Activated naive CD8-positive, alpha-beta T cell (primary cell): ENCODE data around the gene SEMA4C.

Source experiments
- H3K27ac Mint-ChIP-seq: one replicate; pipeline ENCODE4 v1.8.0; 2021; ENCODE audit warnings: mixed read lengths
- H3K27me3 Mint-ChIP-seq: one replicate; pipeline ENCODE4 v1.8.0; 2021; ENCODE audit warnings: mixed read lengths
- H3K36me3 Mint-ChIP-seq: one replicate; pipeline ENCODE4 v1.8.0; 2021; ENCODE audit warnings: mixed read lengths
- H3K4me1 Mint-ChIP-seq: one replicate; pipeline ENCODE4 v1.8.0; 2021; ENCODE audit warnings: low read depth, mixed read lengths
- H3K4me3 Mint-ChIP-seq: one replicate; pipeline ENCODE4 v1.8.0; 2021; ENCODE audit warnings: mild to moderate bottlenecking, mixed read lengths
- H3K9me3 Mint-ChIP-seq: one replicate; pipeline ENCODE4 v1.8.0; 2021; ENCODE audit warnings: low read depth, mixed read lengths

SEMA4C gene

DNA sequence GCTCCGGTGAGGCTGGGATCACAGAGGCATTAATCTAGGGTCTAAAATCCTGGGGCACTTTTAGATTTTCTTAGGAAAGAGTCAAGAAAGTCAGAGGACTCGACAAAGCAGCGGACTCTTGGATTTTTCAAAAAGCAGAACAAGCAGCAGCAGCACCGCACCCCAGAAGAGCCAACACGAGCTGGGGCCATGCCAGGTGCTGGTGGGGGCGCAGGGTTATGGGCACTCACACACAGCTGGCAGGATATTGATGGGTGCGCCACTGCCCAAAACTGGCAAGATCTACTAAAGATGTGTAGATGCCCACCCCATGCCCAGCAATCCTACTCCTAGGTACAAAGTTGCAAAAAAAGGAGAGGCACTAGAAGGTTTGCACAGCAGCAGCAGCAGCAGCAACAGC, 33.9 kb upstream of the SEMA4C start:
- Mint-ChIP-seq H3K27ac (no peak overlapping the region), H3K27me3 (no peaks in the 10 kb centered on the region), H3K4me3 (no peak overlapping the region), H3K36me3 (no peaks in the 10 kb centered on the region), H3K4me1 (peaks cover 6% of the 10 kb centered on the region), H3K9me3 (no peaks in the 10 kb centered on the region)

DNA sequence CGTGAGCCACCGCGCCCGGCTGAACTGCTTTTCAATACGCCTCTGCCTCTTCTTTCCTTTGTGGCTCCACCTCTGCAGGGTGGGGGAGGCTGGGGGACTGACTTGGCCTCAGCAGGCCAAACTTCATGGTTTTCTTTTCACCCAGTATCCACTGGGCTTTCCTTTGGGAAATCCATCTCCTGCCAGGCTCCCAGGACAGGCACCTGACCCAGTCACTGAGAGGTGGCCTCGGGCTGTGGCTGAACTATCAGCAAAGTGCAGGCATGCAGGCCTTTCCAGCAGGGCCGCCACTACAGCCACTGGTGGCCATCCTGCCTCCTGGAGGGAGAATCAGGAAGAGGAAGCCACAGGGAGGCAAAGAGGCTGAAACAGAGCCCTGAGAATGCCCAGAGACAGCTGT, 33.4 kb upstream of the SEMA4C start:
- Mint-ChIP-seq H3K9me3 (no peaks in the 10 kb centered on the region), H3K4me3 (no peak overlapping the region), H3K27me3 (no peaks in the 10 kb centered on the region), H3K4me1 (peaks cover 9% of the 10 kb centered on the region), H3K36me3 (no peaks in the 10 kb centered on the region), H3K27ac (no peak overlapping the region)

DNA sequence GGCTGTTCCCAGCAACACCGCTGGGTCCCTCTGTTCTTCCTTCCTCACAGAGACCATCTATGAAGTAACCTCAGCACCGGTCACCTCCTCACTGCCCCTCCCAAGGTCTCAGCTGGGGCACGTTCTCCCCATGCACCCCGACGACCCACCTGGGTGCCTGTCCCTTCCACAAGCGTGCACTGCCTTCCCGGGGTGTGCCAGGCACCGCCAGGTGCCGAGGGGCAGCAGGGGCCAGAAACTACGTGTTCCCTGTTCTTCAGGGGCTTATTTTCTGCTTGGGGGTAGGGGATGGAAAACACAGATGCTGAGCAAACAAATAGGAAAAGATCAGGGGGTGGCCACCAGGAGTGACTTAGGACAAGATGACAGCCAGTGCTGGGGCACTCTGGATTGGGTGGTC, 30.4 kb upstream of the SEMA4C start:
- no peaks in the 10 kb centered on the region for H3K36me3 Mint-ChIP-seq
- peaks cover 34% of the 10 kb centered on the region for H3K4me1 Mint-ChIP-seq
- H3K9me3 Mint-ChIP-seq, result no peaks in the 10 kb centered on the region
- no peak overlapping the region for H3K4me3 Mint-ChIP-seq
- H3K27me3 Mint-ChIP-seq, result no peaks in the 10 kb centered on the region
- no peak overlapping the region for H3K27ac Mint-ChIP-seq

DNA sequence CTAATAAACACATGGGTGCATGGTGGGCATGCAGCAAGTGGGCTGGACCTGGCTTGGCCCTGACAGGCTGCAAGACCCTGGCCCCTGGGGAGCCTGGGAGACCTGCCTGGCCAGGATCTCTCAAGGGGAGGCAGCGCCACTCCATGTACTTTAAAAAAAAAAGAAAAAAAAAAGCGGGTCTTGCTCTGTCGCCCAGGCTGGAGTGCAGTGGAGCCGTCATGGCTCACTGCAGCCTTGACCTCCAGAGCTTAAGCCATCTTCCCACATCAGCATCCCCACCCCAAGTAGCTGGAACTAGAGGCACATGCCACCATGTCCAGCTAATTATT, 29.5 kb upstream of the SEMA4C start:
- H3K27me3 Mint-ChIP-seq, result no peaks in the 10 kb centered on the region
- no peak overlapping the region for H3K4me3 Mint-ChIP-seq
- no peak overlapping the region for H3K27ac Mint-ChIP-seq
- H3K9me3 Mint-ChIP-seq, result no peaks in the 10 kb centered on the region
- H3K36me3 Mint-ChIP-seq, result no peaks in the 10 kb centered on the region
- peaks cover 38% of the 10 kb centered on the region for H3K4me1 Mint-ChIP-seq

DNA sequence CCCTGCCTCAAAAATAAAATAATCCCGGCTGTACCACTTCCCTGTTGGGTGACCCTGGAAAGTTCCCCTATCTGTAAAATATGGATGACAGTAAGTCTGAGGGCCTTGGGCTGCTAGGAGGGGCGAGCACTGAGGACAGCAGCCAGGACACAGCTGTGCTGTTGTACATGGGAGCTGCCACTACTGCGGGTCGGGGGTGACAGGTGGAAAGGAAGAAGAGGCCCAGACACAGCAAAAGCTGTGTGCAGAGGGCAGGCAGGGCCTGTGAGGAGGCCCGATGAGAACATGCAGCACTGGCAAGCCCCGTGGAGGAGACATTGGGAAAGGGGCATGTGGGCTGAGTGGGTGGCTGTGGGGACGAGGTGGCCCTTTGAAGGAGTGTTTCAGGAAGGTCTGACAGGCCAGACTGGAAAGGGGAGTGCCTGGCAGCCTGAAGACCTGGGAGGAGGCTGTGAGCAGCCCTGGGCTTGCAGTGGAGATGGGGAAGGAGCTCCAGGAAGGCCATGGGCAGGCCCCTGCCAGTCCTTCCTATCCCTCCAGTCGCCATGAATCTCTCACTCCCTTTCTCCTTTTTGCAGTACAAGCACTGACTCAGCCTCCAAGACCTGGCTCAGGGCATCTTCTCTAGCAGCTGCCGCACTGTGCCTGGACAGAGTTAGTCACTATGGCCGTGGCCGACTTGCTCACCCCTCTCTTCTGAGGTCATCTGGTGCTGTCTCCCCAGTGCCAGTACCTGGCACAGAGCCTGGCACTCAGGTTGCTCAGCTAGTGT, 28.9 kb upstream of the SEMA4C start:
- H3K36me3 Mint-ChIP-seq, result no peaks in the 10 kb centered on the region
- peaks cover 34% of the 10 kb centered on the region for H3K4me1 Mint-ChIP-seq
- no peaks in the 10 kb centered on the region for H3K27me3 Mint-ChIP-seq
- no peak overlapping the region for H3K4me3 Mint-ChIP-seq
- no peaks in the 10 kb centered on the region for H3K9me3 Mint-ChIP-seq
- H3K27ac Mint-ChIP-seq, result no peak overlapping the region

DNA sequence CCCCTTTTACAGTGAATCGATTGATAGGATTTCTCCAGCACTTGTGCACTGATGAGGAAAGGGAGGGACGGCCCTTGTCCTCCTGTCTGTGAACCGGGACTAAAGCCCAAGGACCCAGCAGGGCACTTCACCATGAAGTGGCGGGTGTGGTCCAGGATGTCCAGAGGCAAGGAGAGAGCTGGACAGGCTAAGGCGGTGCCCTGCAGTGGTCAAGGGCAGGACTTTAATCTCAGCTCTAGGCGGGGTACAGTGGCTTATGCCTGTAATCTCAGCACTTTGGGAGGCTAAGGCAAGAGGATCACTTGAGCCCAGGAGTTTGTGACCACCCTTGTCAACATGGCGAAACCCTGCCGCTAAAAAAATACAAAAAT, 28.2 kb upstream of the SEMA4C start:
- Mint-ChIP-seq H3K36me3 (no peaks in the 10 kb centered on the region), H3K4me3 (no peak overlapping the region), H3K4me1 (peaks cover 35% of the 10 kb centered on the region), H3K9me3 (no peaks in the 10 kb centered on the region), H3K27me3 (no peaks in the 10 kb centered on the region), H3K27ac (no peak overlapping the region)

DNA sequence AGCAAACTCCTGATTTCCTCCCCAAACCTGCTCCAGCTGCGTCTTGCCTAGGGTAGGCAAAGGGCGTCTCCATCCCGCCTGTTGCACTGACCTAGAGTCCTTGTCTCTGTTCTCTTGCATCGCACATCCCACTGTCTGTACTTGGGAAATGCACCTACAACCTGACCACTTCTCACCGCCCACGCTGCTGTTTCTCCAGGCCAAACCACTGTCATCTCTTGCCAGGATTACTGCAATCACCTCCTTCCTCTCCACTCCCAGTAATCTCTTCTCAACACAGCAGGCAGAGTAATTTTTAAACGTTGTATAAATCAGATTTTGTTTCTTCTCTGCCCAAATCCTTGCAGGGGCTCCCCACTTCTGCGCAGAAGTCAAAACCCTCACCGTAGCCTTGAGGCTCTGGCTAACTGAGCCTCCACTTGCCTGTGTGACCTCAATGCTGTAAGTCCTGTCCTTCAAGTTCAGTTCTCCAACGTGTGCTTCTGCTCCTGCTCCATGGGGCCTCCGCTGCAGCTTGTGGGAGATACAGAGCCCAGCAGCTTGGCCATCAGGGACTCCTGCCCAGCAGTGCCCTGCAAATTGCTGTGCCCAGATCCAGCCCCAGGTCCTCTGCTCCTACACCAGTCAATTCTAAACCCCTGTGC, 27.7 kb upstream of the SEMA4C start:
- no peaks in the 10 kb centered on the region for H3K36me3 Mint-ChIP-seq
- no peak overlapping the region for H3K4me3 Mint-ChIP-seq
- no peaks in the 10 kb centered on the region for H3K9me3 Mint-ChIP-seq
- peaks cover 40% of the 10 kb centered on the region for H3K4me1 Mint-ChIP-seq
- H3K27ac Mint-ChIP-seq, result no peak overlapping the region
- no peaks in the 10 kb centered on the region for H3K27me3 Mint-ChIP-seq

DNA sequence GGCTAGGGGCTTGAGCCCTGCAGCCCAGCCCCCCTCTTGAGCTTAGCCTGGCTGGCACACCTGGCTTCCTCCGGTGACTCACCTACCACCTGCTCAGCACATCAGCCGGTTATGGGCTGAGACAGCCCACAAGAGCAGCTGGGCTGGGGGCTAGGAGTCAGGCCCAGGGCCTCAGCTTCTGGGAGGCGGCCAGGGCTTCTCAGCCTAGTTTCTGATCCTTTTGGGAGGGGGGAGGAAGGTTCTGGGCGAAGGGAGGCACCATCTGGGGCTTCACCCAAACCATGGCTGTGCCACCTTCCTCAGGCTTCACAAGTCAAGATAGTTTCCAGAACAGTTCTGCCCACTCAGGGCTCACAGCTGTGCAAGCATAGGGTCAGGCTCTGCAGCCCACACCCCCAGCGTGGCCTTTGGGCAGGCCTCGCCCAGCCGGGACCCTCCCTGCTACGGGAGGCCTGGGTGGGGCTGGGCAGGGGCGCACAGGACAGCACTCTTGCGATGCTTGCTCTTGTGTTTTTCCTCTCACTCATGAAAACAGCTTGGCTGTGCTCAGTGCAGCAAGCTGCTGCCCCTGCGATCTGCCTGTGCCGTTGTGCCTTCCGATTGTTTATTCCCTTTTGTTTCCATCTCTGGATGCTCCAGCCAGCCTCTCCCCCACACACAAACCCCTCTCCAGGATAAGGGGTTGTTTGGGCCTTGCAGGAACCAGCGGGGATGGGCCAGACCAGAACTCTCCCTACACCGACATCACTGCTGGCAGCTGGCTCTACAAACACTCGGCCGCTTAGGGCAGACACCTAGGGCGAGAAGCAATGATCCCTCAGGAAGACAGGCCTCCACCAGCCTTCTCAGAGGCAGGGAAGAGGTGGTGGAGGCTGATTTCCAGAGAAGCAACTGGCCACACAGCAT, 26.1 kb upstream of the SEMA4C start:
- peaks cover 56% of the 10 kb centered on the region for H3K4me1 Mint-ChIP-seq
- H3K27me3 Mint-ChIP-seq, result no peaks in the 10 kb centered on the region
- H3K27ac Mint-ChIP-seq, result peak overlapping the region; percentile 76
- H3K9me3 Mint-ChIP-seq, result no peaks in the 10 kb centered on the region
- H3K4me3 Mint-ChIP-seq, result no peak overlapping the region
- no peaks in the 10 kb centered on the region for H3K36me3 Mint-ChIP-seq

DNA sequence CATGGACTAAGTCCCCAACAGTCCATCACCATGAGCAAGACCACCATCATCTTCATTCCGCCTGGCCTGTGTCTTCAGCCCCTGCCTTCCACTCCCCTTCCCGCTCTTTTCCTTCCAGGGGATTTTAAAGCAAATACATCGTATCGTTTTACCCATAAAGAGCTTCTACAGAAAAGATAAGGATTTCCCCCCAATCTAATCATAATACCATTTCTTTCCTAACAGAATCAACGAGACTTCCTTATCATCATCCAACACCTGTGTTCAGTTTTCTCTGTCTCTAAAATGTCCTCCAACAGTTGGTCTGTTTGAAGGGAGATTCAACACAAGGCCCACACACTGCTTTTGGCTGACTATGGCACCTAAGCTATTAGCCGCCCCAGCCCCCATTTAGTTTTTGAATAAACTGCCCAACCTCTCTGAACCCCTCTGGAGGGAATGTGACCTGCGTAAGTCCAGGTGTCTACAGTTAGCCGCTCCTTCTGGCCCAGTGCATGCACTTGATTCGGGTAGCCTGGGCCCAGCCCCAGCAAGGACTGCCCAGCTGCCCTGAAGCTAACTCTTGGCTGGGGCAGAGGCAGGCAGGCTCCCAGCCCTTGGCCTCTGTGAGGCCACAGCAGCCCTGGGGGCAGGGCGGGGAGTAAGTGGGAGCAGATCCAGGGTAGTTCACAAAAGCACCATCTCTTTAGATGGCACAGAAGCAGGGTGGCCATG, 25.3 kb upstream of the SEMA4C start:
- Mint-ChIP-seq H3K4me1 (peaks cover 61% of the 10 kb centered on the region), H3K27ac (no peak overlapping the region), H3K9me3 (no peaks in the 10 kb centered on the region), H3K36me3 (no peaks in the 10 kb centered on the region), H3K27me3 (no peaks in the 10 kb centered on the region), H3K4me3 (no peak overlapping the region)

DNA sequence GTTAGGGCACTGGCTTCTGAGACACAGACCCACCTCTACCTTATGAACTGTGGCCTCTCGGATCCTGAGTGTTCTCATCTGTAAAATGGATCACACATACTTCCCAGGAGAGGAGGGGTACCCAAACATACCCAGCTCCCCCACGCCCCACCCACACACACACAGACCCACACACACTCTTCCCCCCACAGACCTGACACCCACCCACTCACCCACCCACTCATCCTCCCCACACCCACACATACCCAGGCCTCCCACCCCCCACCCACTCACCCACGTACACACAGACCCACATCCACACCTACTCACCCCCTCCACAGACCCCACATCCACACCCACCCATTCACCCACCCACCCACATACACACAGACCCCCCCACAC, 24.3 kb upstream of the SEMA4C start:
- no peaks in the 10 kb centered on the region for H3K9me3 Mint-ChIP-seq
- H3K4me1 Mint-ChIP-seq, result peaks cover 61% of the 10 kb centered on the region

DNA sequence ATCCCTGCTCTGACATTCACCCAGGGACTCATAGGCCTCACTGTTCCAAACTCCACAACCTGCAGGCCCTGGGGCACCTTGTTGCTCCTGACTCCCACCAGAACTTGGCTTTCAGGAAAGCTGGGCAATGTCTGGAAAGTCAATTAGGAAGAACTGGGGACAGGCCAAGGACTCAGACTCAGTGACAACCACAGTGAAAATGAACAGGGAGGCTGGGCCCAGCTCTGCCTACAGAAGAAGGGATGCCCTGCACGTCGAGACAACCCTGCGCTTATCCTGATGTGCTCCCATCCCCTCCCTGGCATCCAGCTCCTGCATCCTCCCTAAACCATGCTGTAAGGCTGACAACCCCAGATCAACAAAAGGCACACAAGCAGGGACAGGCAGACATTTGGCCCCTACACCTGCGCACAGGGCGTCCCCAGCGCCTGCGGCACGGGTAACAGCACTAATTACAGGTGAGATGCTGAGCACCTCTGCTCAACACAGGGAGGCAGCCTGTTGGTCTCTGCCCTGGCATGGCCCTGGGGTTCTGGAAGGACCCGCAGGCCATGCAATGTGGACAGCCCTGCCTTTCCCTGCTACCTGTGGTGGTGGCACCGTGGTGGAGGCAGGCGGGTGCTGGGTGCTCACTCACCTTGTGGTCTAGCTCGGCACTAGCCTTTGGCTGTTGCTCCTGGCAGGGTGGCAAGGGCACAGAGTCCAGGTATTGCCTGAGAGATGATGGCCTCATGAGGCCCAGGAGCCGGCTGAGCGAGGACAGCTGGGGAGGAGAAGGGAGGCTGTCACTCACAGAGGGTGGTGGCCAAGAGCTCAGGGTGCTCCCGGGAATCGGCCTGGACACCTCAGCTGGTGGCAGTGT, 23.6 kb upstream of the SEMA4C start:
- H3K9me3 Mint-ChIP-seq, result no peaks in the 10 kb centered on the region
- H3K4me1 Mint-ChIP-seq, result peaks cover 58% of the 10 kb centered on the region
- H3K36me3 Mint-ChIP-seq, result no peaks in the 10 kb centered on the region
- H3K27me3 Mint-ChIP-seq, result no peaks in the 10 kb centered on the region
- H3K4me3 Mint-ChIP-seq, result no peak overlapping the region
- no peak overlapping the region for H3K27ac Mint-ChIP-seq

More for the DNA sequence above, 24.3 kb upstream of the SEMA4C start:
- Mint-ChIP-seq H3K36me3 (no peaks in the 10 kb centered on the region), H3K27ac (no peak overlapping the region), H3K27me3 (no peaks in the 10 kb centered on the region), H3K4me3 (no peak overlapping the region)

DNA sequence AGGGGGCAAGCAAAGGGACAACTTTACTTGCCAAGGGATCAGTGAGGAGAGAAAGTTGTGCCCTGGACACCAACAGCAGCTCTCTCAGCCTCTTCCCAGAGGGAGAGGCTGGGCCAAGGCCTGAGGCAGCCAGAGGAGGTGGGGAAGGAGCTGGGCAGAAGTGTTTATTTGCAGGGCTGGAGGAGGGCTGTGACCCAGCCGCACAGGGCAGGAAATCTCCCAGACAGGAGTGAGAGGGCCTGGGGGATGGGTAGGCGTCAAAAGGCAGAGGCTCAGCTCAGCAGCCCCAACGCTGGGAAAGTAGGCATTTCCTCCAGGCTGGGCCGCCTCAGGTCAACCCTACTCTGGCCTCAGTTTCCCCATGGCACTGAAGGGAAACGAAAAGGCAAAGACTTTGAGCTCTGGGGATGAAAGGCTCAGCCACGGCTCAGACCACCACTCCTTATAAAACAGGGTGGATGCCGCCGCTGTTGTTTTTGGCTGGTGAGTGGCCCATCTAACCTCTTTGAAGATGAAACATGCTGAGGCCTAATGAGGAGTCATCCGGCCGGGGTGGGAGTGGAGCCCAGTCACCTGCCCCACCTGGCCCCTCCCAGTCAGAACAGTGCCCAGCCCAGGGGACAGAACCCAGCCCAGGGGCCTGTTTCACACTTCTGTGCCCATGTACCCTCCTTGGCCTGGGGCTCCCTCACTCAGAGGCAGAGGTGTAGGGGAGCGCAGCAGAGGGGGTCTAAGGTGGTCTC, 21.9 kb upstream of the SEMA4C start:
- Mint-ChIP-seq H3K36me3 (no peaks in the 10 kb centered on the region), H3K27ac (no peak overlapping the region), H3K9me3 (no peaks in the 10 kb centered on the region), H3K4me3 (no peak overlapping the region), H3K27me3 (no peaks in the 10 kb centered on the region), H3K4me1 (peaks cover 50% of the 10 kb centered on the region)

DNA sequence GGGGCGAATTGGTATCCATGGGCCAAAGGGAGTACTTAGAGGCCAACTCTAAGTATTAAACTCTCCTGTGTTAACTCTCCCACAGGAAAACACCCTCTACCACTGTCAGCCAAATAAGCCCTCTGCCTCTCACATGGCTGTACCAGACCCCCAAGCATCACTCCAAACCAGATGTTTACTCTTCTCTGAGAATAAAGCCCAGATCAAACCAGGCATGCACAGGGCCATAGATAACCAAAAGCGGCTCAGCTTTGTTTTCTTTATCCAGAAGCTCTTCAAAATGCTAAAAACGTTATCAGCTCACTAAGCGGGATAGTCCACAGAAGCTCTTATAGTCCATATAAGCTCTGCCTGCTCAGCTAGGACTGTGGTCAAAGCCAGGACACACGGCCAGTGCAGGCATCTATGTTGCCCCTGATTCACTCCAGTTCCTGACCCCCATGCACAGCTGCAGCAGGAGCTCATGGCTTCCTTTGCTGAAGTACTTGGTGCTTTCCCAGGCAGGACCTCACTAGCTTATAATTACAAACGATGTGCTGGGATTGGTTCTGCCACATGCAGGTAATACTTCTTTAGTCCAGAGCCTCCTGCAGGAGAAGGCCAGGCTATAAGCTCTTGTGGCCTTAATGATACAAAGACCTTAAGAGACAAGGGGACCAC, 21.0 kb upstream of the SEMA4C start:
- H3K36me3 Mint-ChIP-seq, result no peaks in the 10 kb centered on the region
- peak overlapping the region; percentile 14 for H3K4me3 Mint-ChIP-seq
- H3K27ac Mint-ChIP-seq, result no peak overlapping the region
- H3K9me3 Mint-ChIP-seq, result no peaks in the 10 kb centered on the region
- no peaks in the 10 kb centered on the region for H3K27me3 Mint-ChIP-seq
- H3K4me1 Mint-ChIP-seq, result peaks cover 42% of the 10 kb centered on the region
